ENCODE results near the gene COL9A3.
A peak's percentile ranks its signal among the peaks of the same experiment; 100 is the strongest.

COL9A3 gene

DNA sequence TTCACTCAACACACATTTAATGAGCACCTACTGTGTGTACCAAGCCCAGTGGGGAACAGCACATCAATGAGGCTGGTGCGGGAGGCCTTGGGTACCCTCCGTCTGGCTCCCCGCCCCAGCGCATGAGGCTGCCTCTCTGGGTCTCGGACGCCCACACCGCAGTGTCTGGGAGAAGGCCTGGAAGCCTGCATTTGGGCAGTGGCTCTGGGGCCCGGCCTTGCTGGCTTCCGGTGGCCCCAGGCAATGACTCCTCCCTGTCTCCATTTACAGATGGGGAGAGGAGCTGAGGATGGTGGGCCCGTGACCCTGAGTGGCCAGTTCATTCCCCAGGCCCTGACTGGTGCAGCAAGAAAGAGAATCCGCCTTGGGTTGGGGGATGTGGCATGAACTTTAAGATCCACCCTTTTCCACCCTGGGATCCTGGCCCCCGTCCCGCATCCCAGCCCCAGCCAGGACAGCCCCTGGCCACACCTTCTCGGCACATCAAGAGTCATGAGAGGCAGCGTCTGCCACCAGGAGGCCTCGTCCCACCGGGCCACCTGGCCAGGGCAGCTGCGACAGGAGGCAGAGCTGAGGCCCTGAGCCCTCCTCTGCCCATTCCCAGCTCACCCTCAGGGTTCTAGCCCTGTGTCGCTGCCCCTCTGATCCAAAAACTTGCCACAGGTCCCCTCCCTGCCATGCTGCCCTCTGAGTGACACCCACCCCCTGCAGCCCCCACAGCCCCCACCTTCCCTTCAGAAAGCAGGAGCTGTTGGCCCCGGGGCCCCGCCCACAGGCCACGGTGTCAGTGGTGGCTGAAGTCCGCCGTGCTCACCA is 38.0 kb upstream of the COL9A3 start:
- DNase-seq = no peak

DNA sequence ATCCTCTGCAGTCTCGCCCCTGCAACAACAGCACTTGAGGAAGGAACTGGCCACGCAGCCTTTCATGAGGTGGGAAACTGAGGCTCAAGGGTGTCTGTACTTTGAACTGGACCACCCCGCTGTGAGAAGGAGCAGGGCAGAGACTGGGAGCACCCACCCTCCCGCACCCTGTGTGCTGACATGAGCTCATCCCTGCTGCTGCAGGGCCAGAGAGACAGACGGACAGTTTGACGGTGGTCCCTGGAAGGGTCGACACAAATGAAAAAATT is 37.5 kb upstream of the COL9A3 start:
- DNase-seq = no peak

DNA sequence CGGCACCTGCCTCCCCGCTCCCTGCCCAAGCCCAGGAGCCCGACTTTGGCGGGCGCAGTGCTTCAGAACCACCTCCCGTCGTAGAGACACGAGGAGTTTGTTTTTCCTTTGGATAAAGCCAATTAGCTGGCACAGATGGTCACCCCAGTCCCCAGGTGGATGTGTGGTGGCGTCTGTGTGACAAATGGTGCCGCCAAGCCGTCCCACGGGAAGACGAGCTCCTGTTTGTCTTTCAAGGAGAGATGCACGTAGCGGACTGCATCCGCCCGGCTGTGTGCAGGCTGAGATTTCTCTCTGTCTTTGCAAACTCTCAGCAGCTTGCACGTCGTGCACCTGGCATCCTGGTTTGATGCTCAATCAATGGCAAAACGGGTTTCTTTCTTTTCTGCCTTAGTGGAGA is 36.6 kb upstream of the COL9A3 start:
- DNase-seq = no peak

DNA sequence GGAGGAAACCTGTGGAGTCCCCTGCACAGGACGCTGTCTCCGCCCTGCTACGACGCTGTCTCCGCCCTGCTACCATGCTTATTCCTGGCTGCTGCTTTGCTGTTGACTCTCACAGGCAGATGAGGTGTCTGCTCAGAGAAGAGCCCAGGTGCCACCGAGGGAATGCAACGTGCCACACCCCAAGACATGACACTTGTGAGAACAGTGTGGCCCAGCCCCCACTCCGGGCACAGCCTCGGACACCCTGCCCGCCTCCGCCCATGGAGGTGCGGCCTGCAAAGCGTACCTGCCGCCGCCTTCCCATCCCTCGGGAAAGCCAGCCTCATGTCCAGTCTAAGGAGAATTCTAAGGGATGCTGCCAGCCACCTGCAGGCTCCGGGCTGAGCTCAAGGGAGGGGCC is 36.2 kb upstream of the COL9A3 start:
- no peak for DNase-seq

DNA sequence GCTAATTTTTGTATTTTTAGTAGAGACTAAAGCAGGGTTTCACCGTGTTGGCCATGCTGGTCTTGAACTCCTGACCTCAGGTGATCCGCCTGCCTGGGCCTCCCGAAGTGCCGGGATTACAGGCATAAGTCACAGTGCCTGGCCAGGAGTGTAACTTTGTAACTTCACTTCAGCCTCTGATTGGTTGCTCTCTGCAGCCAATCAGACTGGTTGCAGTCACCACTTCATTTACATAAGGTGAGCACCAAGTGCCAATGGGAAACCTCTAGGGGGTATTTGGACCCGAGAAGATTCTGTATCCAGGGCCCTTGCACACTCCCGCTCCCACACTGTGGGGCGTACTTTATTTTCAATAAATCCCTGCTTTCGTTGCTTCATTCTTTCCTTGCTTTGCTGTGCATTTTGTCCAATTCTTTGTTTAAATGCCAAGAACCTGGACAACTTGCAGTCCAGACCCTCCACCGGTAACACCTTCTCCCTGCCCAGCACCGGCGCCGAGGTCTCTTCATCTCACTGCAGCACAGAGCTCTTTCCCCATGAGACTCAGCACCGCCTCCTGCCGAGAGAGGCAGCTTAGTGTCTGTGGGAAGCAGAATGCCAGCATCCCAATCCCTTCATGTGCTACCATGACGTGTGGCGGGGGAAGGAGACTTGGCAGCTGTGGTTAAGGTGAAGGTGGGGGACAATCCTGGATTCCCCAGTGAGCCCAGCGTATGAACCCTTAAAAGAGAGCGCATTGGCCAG is 34.5 kb upstream of the COL9A3 start:
- no peak for DNase-seq

DNA sequence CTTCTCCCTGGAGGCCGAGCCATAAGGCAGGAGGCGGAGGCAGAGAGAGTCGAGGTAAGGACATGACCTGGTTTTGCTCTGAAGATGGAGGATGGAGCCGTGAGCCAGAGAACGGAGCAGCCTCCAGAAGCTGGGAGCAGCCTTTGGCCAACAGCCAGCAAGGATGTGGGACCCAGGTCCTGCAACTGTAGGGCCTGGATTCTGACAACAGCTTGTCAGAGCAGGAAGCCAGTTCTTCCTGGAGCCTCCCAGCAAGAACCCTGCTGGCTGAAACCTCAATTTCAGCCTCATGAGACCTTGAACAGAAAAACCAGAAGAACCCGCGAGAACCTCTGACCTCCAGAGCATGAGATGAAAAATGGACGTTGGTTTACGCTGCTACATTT is 34.0 kb upstream of the COL9A3 start:
- DNase-seq = no peak

DNA sequence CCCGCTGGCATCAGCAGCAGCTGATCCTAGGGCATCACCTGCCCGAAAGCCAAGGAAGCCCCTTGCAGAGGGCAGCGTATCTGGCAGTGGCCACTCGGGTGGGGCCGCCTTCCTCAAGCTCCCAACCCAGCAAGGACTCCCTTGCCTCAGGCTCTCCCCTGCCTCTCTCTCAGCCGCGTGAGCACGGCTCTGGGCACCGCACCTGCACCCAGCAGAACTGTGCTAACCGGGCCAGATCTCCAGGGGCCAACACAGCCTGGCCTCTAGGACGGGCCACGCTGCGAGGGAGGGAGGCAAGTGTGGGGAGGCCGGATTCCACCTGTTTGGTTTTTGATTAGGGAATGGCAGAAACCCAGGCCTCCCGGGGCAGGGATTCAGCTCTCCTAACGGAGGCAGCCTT is 32.4 kb upstream of the COL9A3 start:
- no peak for DNase-seq

DNA sequence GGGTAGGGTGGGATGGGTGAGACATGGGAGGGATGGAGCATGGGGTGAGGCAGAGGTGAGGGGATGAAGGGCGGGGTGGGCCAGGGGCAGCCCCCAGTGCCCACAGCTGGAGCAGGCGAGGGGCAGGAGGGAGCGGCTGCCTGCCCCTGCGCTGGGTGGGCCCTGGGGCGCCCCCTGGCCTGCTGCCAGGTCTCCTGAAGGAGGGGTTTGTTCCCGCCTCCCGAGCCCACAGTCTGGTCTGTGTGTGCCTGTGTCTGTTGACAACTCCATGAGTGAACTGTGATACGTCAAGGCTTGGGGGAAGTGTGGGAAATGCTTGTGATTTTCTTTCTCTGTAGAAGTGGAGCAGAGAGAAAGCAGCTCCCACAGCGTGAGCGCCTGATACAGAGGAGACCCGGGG is 31.5 kb upstream of the COL9A3 start:
- DNase-seq = no peak

DNA sequence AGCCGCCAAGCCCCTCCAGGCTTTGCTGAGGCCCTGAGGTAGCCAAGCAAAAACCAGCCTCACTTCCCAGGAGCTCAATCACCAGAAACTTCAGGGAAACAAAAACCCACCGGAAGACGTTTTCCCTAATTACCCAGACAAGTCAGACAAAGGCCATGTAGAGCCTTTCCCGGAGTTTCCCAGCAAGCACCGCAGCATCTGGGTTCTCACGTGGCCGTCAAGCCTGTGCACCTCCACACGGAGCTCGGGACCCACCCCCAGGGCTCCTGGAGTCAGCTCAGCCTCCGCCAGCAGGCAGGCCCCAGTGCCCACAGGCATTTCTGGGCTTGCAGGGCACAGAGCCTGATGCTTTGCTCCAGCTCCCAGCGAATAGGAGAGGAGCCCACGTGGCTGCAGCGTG is 30.7 kb upstream of the COL9A3 start:
- DNase-seq = no peak

DNA sequence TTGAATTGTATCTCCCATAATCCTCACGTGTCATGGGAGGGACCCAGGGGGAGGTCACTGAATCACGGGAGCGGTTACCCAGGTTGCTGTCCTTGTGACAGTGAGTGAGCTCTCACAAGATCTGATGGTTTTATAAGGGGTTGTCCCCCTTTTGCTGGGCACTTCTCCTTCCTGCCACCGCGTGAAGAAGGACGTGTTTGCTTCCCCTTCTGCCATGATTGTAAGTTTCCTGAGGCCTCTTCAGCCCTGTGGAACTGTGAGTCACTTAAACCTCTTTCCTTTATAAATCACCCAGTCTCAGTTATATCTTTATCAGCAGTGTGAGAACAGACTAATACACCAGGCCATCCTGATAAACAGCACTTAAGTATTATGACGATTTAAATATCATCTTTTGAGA is 29.5 kb upstream of the COL9A3 start:
- DNase-seq = no peak

DNA sequence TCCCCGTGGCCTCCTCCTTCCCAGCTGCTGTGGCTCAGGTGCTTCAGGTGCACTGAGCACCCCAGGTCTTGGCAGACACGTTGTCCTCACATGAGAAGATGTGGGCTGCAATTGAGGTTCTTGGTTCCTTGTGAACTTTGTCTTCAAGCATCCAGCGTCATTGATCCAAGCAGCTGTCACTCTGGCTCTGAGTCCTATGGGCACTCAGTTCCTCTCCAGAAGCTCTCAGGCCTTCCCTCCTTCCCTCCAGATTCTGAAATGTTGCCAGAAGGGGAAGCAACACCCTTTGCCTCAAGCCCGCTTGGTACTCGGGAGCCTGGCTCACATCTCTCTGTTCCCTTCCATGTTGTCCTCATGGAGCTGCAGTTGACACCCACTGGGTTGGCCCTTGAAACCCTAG is 29.0 kb upstream of the COL9A3 start:
- no peak for DNase-seq

DNA sequence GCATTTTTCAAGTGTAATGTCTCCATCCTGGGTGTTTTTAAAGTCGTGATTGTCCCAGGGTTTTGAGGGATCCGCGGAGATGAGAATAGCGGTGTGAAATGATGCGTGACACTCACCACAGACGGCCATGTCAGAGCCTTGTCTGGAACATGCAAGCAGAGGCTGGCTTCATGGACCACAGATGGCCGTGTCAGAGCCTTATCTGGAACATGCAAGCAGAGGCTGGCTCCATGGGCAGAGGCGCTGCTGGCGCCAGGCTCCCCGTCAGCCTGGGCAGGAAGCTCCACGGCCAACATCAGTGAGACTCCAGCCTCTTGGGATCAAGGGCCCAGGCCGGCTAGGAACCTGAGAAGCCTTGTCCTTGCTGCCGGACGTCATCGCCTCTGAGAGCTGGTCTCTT is 28.2 kb upstream of the COL9A3 start:
- DNase-seq = no peak

DNA sequence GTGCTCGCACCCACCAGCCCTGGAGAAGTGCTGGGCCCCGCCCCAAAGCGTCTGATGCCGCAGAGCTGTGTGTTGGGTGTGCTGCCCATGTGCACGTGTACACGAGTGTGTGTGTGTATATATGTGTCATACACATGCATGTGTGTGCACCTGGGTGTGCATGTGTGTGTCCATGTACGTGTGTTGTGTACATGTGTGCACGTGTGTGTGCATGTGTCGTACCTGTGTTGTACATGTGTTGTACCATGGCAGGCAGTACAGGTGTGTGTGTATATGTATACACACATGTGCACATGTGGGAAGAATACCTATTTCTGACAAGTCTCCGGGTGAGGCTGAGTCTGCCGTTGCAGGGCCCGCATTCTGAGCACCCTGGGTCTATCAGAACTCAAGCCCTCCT is 26.8 kb upstream of the COL9A3 start:
- no peak for DNase-seq

DNA sequence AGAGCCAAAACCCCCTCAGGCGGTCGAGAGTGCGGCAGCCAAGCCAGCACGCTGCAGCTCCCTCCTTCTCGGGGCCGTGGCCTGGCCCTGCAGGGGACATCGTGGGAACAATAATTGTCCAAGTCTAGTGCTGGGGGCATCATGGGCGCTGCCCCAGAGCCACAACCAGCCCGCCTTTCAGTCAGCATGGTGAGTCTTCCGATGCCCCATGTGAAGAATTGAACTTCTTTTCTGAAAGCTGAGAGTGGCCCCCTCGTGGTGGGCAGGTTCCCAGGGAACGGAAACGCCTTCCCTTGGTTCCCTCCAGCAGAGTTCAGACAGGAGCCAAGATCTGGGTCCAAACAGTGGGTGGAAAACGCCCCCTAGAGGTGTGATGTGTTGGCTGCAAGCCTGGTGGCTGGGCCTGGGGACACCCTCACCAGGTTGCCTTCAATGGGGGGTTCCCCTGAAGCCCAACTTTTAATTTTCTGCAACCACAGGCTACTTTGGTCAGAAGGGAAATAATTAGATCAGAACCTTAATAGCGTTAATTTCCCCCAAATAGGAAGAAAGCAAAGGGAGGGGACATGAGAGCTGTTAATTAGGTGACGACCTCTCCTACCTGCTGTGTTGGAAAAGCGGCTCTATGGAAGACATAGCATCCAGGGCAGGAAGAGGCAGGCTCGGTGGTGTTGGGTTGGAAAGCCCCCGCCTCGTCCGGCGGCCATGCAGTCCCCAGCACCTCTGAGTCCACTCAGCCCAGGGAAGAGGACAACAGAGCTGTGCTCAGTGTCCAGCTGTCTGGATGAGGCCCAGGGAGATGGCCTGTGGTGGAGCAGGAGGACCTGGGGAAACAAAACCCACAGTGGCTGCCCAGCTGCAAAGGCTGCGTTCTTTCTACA is 25.3 kb upstream of the COL9A3 start:
- DNase-seq = peak; percentile 91

DNA sequence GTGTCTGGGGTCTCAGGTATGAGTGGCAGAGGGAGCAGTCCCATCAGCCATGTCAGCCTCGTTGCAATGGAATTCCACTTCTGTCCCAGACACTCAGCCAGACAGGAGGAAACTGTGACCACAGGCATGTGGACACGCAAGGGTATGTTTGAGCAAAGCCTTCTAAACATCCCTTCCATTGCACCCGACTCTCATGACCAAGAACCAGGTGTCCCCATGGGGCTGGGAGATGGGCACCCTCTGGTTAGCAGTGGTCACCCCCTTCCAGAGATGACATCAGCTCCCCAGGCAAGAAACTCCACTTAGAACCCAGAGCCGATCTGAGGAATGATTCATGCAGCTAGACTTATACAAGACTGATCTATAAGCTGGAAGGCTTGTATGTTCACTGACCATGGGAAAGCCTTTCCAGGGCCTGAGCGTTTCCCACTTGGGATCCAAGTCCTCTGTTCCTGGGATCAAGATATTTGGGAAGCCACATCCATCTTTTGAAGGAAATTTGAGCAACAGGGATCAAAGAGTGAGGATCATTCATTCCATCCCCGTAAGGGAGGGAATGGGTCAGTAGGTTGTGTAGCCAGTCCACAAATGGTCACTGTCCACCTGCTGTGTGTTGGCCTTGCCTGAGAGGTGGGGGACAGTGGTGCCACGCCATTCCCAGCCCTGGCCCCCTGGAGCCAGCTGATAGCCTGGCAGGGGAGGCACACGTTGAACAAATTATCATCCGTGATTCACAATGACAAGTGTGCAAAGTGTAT is 24.5 kb upstream of the COL9A3 start:
- DNase-seq = peak; percentile 61

DNA sequence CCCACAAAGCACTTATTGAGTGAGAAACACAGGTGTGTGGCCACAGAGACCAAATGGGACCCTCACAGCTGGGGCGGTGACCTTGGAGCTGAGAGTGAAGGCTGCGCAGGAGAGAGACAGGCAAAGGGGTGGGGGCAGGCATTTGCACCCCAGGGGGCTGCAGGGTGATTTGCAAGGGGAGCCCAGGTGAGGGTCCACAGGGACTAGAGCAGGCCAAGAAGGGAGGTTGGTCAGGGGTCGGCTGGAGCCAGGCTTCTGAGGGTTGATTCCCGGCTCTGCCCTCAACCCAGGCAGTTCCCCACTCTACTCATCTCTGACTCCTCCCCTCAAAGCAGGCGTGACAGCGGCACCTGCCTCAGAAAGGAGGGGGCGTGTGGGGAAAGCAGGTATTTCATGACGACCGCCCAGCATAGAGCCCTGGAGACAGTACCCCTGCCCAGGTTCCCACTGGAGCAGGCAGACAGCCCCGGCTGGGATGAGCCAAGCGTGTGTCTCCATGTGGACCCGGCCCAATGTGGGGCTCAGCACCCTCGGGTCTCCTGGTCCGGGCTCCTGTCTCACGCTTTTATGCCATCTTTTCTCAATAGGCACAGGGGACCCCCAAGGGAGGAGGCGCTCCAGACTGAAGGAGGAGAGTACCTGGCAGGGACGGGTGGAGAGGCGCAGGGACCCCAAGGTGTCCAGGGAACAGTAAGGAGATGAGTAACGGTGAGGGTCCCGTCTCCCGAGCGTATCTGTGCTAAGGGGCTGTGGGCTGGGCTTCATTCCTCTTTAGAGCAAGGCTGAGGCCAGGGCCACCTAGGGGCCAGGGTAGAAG is 23.7 kb upstream of the COL9A3 start:
- no peak for DNase-seq

DNA sequence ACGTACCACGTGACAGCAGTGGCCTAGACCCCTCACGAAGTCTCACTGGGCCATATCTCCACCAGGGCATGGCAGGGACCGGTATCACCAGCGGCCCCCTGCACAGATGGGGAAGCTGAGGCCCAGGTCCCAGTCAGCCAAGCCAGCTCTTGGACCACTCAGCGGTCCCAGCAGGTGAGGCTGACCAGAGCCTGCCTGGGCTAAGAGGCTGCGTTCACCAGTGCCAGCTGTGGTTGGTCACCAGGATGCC is 23.2 kb upstream of the COL9A3 start:
- no peak for DNase-seq

DNA sequence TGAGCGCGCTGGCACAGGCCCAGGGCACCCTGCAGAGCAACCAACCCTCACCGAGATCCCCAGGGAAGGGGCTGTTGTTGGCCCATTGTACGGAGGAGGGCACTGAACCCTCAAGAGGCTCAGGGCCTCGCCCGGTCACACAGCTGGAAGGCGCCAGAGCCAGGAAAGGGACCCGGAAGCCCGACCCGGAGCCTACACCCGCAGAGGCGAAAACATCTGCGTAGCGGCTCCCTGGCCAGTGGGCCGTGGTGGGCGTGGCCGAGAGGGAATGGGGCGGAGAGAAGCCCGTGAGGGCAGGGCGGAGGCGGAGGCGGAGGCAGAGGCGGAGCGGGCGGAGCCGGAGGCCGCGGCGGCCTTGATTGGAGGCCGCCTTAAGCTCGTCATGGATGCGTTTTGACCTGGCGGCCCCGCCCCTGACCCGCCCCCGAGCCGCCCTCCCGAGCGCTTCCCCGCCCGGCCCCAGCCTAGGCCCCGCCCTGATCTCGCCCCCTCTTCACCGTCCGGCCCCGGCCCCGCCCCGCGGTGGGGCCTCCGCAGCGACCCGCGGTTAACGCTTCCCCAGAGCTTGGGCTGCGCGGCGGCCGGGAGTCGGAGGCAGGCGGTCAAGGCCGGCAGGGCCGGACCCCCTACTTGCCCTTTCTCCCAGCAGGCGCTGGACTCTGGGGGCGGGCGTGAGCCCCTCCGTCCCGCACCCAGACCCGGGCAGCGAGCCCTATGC is 22.7 kb upstream of the COL9A3 start:
- DNase-seq = peak; percentile 96

DNA sequence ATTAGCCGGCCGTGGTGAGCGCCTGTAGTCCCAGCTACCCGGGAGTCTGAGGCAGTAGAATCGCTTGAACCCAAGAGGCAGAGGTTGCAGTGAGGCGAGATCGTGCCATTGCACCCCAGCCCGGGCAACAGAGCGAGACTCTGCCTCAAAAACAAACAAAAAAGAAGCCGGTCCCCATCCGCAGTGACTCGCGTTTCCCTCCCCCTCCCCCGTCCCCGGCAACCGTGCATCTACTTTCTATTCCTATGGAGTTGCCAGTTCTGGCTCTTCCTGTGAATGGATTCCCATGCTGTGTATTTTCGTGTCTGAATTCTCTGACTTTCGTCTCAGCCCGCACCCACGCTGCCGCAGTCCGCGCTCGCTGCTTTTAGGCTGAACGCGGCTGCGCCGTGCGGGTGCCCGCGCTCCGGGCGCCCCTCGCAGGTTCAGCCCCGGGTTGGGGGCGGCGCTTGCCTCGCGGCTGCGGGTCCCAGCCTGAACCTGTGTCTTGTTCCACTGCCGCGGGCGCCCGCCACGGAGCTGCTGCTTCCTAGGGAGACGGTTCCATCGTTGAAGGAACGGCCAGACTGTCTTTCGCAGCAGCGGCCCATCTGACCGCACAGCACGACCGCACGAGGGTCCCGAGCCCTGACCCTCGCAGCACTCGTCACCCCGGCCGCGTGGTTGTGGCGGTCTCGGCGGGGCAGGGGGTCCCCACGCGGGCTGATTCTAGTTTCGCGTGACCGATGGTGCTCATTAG is 21.7 kb upstream of the COL9A3 start:
- DNase-seq = peak; percentile 35

DNA sequence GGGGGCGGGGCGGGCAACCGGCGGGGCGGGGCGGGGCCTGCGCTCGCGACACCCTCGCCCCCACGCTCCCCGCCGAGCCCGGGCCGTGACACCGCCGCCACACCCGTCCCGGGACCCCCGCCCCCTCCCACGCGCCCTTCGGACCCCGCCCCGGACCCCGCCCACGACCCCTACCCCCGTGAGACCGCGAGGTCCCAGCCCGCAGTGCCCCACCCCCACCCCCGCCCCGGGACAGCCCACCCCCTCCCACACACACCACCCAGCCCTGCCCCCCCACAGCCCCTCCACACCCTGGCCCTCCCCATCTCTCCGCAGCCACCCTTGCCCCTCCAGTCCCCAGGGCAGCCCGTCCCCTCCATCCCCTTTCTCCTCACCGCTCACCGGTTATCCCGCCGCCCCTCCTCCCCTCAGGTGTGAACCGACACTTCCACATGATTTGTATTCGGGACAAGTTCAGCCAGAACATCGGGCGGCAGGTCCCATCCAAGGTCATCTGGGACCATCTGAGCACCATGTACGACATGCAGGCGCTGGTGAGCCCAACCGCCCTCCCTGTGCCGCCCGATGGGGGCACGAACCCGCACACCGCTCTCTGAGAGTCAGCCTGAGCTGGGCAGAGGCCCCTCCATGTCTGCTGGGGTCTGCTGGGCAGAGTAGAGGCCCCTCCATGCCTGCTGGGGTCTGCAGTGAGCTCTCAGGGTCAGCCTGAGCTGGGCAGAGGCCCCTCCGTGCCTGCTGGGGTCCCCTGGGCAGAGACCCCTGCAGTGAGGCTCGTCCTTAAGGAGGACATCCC is 20.0 kb upstream of the COL9A3 start:
- no peak for DNase-seq

All from fibroblast of skin of scalp (primary cell).